ENCODE data around the gene TPRN.

DNA sequence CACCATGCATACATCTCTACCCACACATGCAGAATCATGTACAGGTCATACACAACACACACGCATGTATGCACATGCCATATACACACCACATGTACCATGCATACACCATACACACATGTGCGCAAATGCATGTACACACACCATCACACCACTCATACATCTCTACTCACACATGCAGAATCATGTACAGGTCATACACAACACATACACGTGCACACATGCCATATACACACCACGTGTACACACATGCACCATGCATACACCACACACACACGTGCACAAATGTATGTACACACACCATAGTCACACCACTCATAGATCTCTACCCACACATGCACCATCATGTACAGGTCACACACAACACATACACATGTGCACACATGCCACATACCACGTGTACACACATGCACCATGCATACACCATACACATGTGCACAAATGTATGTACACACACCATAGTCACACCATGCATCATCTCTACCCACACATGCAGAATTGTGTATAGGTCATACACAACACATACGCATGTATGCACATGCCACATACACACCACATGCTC is 47.6 kb downstream of the TPRN start:
- no peak for TF ChIP-seq EZH2phosphoT487 (IDR thresholded peaks at IDR 0.05)
- TF ChIP-seq EZH2 (IDR thresholded peaks at IDR 0.05) = no peak
- TF ChIP-seq, protein P1, sequence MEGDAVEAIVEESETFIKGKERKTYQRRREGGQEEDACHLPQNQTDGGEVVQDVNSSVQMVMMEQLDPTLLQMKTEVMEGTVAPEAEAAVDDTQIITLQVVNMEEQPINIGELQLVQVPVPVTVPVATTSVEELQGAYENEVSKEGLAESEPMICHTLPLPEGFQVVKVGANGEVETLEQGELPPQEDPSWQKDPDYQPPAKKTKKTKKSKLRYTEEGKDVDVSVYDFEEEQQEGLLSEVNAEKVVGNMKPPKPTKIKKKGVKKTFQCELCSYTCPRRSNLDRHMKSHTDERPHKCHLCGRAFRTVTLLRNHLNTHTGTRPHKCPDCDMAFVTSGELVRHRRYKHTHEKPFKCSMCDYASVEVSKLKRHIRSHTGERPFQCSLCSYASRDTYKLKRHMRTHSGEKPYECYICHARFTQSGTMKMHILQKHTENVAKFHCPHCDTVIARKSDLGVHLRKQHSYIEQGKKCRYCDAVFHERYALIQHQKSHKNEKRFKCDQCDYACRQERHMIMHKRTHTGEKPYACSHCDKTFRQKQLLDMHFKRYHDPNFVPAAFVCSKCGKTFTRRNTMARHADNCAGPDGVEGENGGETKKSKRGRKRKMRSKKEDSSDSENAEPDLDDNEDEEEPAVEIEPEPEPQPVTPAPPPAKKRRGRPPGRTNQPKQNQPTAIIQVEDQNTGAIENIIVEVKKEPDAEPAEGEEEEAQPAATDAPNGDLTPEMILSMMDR (IDR thresholded peaks at IDR 0.05) = no peak

Data from neural progenitor cell (in vitro differentiated cells).